Measurements from ENCODE around the gene RAB27B. TPM values are rescaled to one million over a fixed set of nuclear protein-coding genes. Genes with fewer than 3 reads are reported as not detected.

The RAB27B gene
- total and polyA plus RNA-seq, 2 donors (not counting 1 experiment from before 2014, with no cell fraction given), result 0.01 to 0.07 TPM

DNA sequence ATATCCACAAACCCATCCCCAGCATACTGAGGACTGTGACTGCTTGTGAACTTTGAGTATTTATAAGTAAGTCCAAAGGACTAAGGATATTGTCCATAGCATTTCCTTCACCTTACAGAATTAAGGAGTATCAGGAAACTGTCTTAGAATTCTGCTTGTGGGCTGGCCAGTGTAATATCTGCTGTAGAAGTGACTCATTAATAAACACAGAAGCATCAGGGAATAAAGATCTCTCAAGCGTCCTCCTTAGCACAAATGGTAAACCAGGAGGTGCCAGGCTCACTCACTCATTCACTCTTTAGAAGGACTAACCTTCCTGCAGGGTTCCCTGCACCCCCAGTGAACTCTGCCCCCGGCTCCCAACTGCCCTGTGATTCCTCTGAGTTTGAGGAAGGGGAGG, 100.0 kb downstream of the RAB27B start:
- ChIA-PET CTCF (no interaction called here), POLR2A (interaction anchor here (0.5 kb wide), 1 partner anchor 305 kb away, joined by 3 read pairs; no protein-coding TSS in a partner anchor)
- H3K27ac Mint-ChIP-seq, result no peak overlapping the region
- H3K4me2 ChIP-seq (replicated peaks; ENCODE audit: low read depth, low read length, poor library complexity, severe bottlenecking), result no peak overlapping the region
- DNase-seq, result no peak
- 90% methylated on average over 2 of the region's 2 CpGs for WGBS (ENCODE audit: insufficient coverage)
- no peak overlapping the region for H3K4me3 ChIP-seq (ENCODE audit: control extremely low read depth in 1 of 5, extremely low read depth in 1 of 5, insufficient read depth in 1 of 5, low read depth in 2 of 5, low read length in 4 of 5)
- H3K27me3 ChIP-seq (replicated peaks in 1 of 4; ENCODE audit: control extremely low read depth in 1 of 4, control insufficient read depth in 3 of 4, insufficient read depth in 4 of 4, low read length in 3 of 4), result no peaks in the 10 kb centered on the region
- H3K9ac ChIP-seq (ENCODE audit: low read length), result no peak overlapping the region
- H3K4me3 Mint-ChIP-seq, result no peak overlapping the region
- no peaks in the 10 kb centered on the region for H3K9me3 Mint-ChIP-seq (ENCODE audit: insufficient read depth)
- H4K20me1 ChIP-seq (ENCODE audit: control insufficient read depth, insufficient read depth, low read length, poor library complexity, severe bottlenecking), result no peaks in the 10 kb centered on the region
- no peaks in the 10 kb centered on the region for H3K9me3 ChIP-seq (ENCODE audit: control extremely low read depth in 1 of 3, control insufficient read depth in 2 of 3, insufficient read depth in 1 of 3, low read length in 2 of 3)
- ATAC-seq (ENCODE audit: low read depth), result no peak
- peaks cover 4% of the 10 kb centered on the region for H3K27me3 Mint-ChIP-seq
- no peaks in the 10 kb centered on the region for H3K79me2 ChIP-seq (ENCODE audit: control insufficient read depth, insufficient read depth, low read length)
- intact Hi-C loops (cut with micrococcal nuclease), result no loop called here
- no peaks in the 10 kb centered on the region for H3K4me1 ChIP-seq (ENCODE audit: control insufficient read depth in 2 of 2, insufficient read depth in 2 of 2, low read length in 2 of 2)
- H3K4me1 Mint-ChIP-seq, result no peaks in the 10 kb centered on the region
- no peaks in the 10 kb centered on the region for H3K36me3 ChIP-seq (replicated peaks in 1 of 2; ENCODE audit: control extremely low read depth in 1 of 2, control insufficient read depth in 1 of 2, extremely low read depth in 1 of 2, insufficient read depth in 2 of 2, low read length in 1 of 2)
- TF ChIP-seq EZH2 (IDR thresholded peaks at IDR 0.05; ENCODE audit: borderline replicate concordance, insufficient read depth, low read depth, low read length, poor library complexity, severe bottlenecking), result no peak
- TF ChIP-seq, protein P1, sequence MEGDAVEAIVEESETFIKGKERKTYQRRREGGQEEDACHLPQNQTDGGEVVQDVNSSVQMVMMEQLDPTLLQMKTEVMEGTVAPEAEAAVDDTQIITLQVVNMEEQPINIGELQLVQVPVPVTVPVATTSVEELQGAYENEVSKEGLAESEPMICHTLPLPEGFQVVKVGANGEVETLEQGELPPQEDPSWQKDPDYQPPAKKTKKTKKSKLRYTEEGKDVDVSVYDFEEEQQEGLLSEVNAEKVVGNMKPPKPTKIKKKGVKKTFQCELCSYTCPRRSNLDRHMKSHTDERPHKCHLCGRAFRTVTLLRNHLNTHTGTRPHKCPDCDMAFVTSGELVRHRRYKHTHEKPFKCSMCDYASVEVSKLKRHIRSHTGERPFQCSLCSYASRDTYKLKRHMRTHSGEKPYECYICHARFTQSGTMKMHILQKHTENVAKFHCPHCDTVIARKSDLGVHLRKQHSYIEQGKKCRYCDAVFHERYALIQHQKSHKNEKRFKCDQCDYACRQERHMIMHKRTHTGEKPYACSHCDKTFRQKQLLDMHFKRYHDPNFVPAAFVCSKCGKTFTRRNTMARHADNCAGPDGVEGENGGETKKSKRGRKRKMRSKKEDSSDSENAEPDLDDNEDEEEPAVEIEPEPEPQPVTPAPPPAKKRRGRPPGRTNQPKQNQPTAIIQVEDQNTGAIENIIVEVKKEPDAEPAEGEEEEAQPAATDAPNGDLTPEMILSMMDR (IDR thresholded peaks at IDR 0.05), result no peak
- no peak overlapping the region for H2AFZ ChIP-seq (ENCODE audit: insufficient read depth, low read depth, low read length, poor library complexity, severe bottlenecking)
- no peak overlapping the region for H3K27ac ChIP-seq (ENCODE audit: low read length in 2 of 2)

DNA sequence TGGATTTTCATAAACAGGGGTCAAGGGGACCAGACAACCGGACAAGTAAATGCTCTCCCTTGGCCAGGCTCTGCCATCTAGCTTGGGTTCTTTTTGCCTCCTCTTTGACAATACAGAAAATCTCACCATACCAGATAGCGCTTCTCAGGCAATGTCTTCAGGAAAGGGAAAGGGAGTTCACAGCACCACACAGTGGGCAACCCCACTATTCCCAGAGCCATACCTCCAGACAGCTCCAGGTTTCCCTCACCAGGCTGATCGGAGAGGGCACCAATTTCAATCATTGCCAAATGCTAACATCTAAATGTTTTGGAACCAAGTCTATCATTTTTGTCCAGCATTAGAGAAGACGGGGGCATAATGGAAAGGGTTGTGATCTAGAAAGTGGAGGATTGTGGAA, 102.9 kb downstream of the RAB27B start:
- ChIA-PET POLR2A (no interaction called here), CTCF (no interaction called here)
- H4K20me1 ChIP-seq (ENCODE audit: control insufficient read depth, insufficient read depth, low read length, poor library complexity, severe bottlenecking), result no peaks in the 10 kb centered on the region
- peaks cover 4% of the 10 kb centered on the region for H3K27me3 Mint-ChIP-seq
- TF ChIP-seq EZH2 (IDR thresholded peaks at IDR 0.05; ENCODE audit: borderline replicate concordance, insufficient read depth, low read depth, low read length, poor library complexity, severe bottlenecking), result no peak
- TF ChIP-seq, protein P1 (IDR thresholded peaks at IDR 0.05), result no peak
- no peaks in the 10 kb centered on the region for H3K27me3 ChIP-seq (replicated peaks in 1 of 4; ENCODE audit: control extremely low read depth in 1 of 4, control insufficient read depth in 3 of 4, insufficient read depth in 4 of 4, low read length in 3 of 4)
- no peaks in the 10 kb centered on the region for H3K9me3 ChIP-seq (ENCODE audit: control extremely low read depth in 1 of 3, control insufficient read depth in 2 of 3, insufficient read depth in 1 of 3, low read length in 2 of 3)
- no peaks in the 10 kb centered on the region for H3K79me2 ChIP-seq (ENCODE audit: control insufficient read depth, insufficient read depth, low read length)
- 94% methylated on average over 3 of the region's 4 CpGs for WGBS (ENCODE audit: insufficient coverage)
- H3K27ac Mint-ChIP-seq, result no peak overlapping the region
- no peak overlapping the region for H3K9ac ChIP-seq (ENCODE audit: low read length)
- no peak overlapping the region for H3K4me3 Mint-ChIP-seq
- DNase-seq (no peak), ATAC-seq (ENCODE audit: low read depth) (no peak)
- H3K4me3 ChIP-seq (ENCODE audit: control extremely low read depth in 1 of 5, extremely low read depth in 1 of 5, insufficient read depth in 1 of 5, low read depth in 2 of 5, low read length in 4 of 5), result no peak overlapping the region
- H3K27ac ChIP-seq (ENCODE audit: low read length in 2 of 2), result no peak overlapping the region
- H3K4me2 ChIP-seq (replicated peaks; ENCODE audit: low read depth, low read length, poor library complexity, severe bottlenecking), result no peak overlapping the region
- H2AFZ ChIP-seq (ENCODE audit: insufficient read depth, low read depth, low read length, poor library complexity, severe bottlenecking), result no peak overlapping the region
- intact Hi-C loops (cut with micrococcal nuclease), result no loop called here
- no peaks in the 10 kb centered on the region for H3K9me3 Mint-ChIP-seq (ENCODE audit: insufficient read depth)
- H3K4me1 Mint-ChIP-seq, result no peaks in the 10 kb centered on the region
- no peaks in the 10 kb centered on the region for H3K4me1 ChIP-seq (ENCODE audit: control insufficient read depth in 2 of 2, insufficient read depth in 2 of 2, low read length in 2 of 2)
- no peaks in the 10 kb centered on the region for H3K36me3 ChIP-seq (replicated peaks in 1 of 2; ENCODE audit: control extremely low read depth in 1 of 2, control insufficient read depth in 1 of 2, extremely low read depth in 1 of 2, insufficient read depth in 2 of 2, low read length in 1 of 2)
